K562 (cell line): ENCODE results near the gene CYP24A1. TPM values are rescaled to one million over a fixed set of nuclear protein-coding genes. Genes with fewer than 3 reads are reported as not detected.

ENCODE experiments used
- ARID4B ChIP-seq: sonication (generic); formaldehyde crosslinking; IDR thresholded peaks from 2 replicates; pipeline ENCODE4 v1.8.0; 2022; ENCODE audit warnings: mild to moderate bottlenecking, missing genetic modification reagents
- BACH1 ChIP-seq: fragments of 200-800 bp; sonication (Bioruptor generic); IDR thresholded peaks from 2 replicates; pipeline ENCODE4 v1.6.1; 2016; ENCODE audit warnings: missing genetic modification characterization, missing compliant biosample characterization
- EP400 ChIP-seq: fragments of 450-650 bp; IDR thresholded peaks from 2 replicates; pipeline ENCODE4 v1.6.1; 2017; ENCODE audit warnings: antibody characterized with exemption, mild to moderate bottlenecking, moderate library complexity
- ERF ChIP-seq: fragments of 450-650 bp; formaldehyde crosslinking; IDR thresholded peaks from 2 replicates; pipeline ENCODE4 v1.4.0; 2020; ENCODE audit warnings: mild to moderate bottlenecking, mixed read lengths
- FOXK2 ChIP-seq, 2 experiments: fragments of 450-650 bp; IDR thresholded peaks in 1 of 2; conservative IDR thresholded peaks in 1 of 2; 2 replicates each; pipeline ENCODE4 v1.6.1; 2016; ENCODE audit warnings: low read depth in 2 of 2, mild to moderate bottlenecking in 1 of 2
- GTF2F1 ChIP-seq: IDR thresholded peaks from 2 replicates; pipeline ENCODE4 v1.6.1; 2011; ENCODE audit warnings: low read depth, low read length, improper control_type of control experiment
- LEF1 ChIP-seq: fragments of 450-650 bp; IDR thresholded peaks from 2 replicates; pipeline ENCODE4 v1.6.1; 2016; ENCODE audit warnings: mild to moderate bottlenecking
- MAFG ChIP-seq: fragments of 450-650 bp; conservative IDR thresholded peaks from 2 replicates; pipeline ENCODE4 v1.6.1; 2016; ENCODE audit warnings: missing genetic modification characterization, missing compliant biosample characterization
- MAX ChIP-seq: sonication (generic); formaldehyde crosslinking; IDR thresholded peaks from 2 replicates; pipeline ENCODE4 v1.9.0; 2022; ENCODE audit warnings: mild to moderate bottlenecking, missing genetic modification reagents
- RBM22 ChIP-seq: fragments of 200-400 bp; formaldehyde crosslinking; IDR thresholded peaks from 2 replicates; pipeline ENCODE4 v1.6.1; 2018; ENCODE audit warnings: low read length, low read depth; ENCODE audit not compliant: poor library complexity, severe bottlenecking
- SLC30A9 ChIP-seq: fragments of 250-450 bp; sonication (Bioruptor Pico); IDR thresholded peaks from 2 replicates; pipeline ENCODE4 v1.8.0; 2022; ENCODE audit warnings: mild to moderate bottlenecking, moderate library complexity
- SMARCC2 ChIP-seq: fragments of 450-650 bp; IDR thresholded peaks from 2 replicates; pipeline ENCODE4 v1.6.1; 2017; ENCODE audit warnings: antibody characterized with exemption, moderate library complexity, mild to moderate bottlenecking, low read depth
- TRIM28 ChIP-seq: fragments of 450-650 bp; IDR thresholded peaks from 2 replicates; pipeline ENCODE4 v1.6.1; 2017
- ZNF253 ChIP-seq: fragments of 250-450 bp; sonication (Bioruptor Pico); conservative IDR thresholded peaks from 2 replicates; pipeline ENCODE4 v1.6.1; 2021; ENCODE audit warnings: mild to moderate bottlenecking
- ZNF384 ChIP-seq: IDR thresholded peaks from 2 replicates; pipeline ENCODE4 v1.6.1; 2012; ENCODE audit warnings: low read depth, low read length, improper control_type of control experiment
- ZNF511 ChIP-seq: sonication (generic); formaldehyde crosslinking; IDR thresholded peaks from 2 replicates; pipeline ENCODE4 v1.8.0; 2022; ENCODE audit warnings: mild to moderate bottlenecking, missing genetic modification reagents
- polyA plus RNA-seq, 8 experiments: library from polyadenylated mRNA; depleted of rRNA in 4 of 8; stranded (reverse) in 5 of 8; unstranded in 3 of 8; fragments of >200 nt; fragmentation: Nextera tagmentation in 2 of 8; fragmentation: Illumina TruSeq in 1 of 8; extraction: Ambion mirVana in 2 of 8; extraction: Trizol in 1 of 8; gene quantifications; 2 replicates each; pipeline versions ENCODE4 v1.2.1 to v1.2.3, GENCODE V29; 2011 to 2014; ENCODE audit warnings: inconsistent platforms in 1 of 8, missing spikeins in 1 of 8
- total RNA-seq, 7 experiments: library from RNA; depleted of rRNA in 6 of 7; stranded (reverse); fragments of >200 nt in 6 of 7; fragmentation: Illumina TruSeq in 2 of 7; extraction: Trizol in 2 of 7; gene quantifications; 2 replicates each; pipeline versions ENCODE4 v1.2.1 to v1.2.3, GENCODE V29; 2011 to 2021; ENCODE audit warnings: low replicate concordance in 1 of 7
- TF ChIP-seq, protein P1 (sequence below): fragments of 450-650 bp; IDR thresholded peaks from 2 replicates; pipeline ENCODE4 v1.7.0; 2016; ENCODE audit warnings: borderline replicate concordance
- TF ChIP-seq, protein P2 (sequence below): sonication (generic); formaldehyde crosslinking; IDR thresholded peaks from 2 replicates; pipeline ENCODE4 v1.8.0; 2022; ENCODE audit warnings: missing genetic modification reagents, mild to moderate bottlenecking, borderline replicate concordance

The CYP24A1 gene
- total and polyA plus RNA-seq, 9 of the 15 experiments (the other 6 are each of a cell fraction or from before 2014, with no cell fraction given) = 0.04 TPM; not detected in 8

DNA sequence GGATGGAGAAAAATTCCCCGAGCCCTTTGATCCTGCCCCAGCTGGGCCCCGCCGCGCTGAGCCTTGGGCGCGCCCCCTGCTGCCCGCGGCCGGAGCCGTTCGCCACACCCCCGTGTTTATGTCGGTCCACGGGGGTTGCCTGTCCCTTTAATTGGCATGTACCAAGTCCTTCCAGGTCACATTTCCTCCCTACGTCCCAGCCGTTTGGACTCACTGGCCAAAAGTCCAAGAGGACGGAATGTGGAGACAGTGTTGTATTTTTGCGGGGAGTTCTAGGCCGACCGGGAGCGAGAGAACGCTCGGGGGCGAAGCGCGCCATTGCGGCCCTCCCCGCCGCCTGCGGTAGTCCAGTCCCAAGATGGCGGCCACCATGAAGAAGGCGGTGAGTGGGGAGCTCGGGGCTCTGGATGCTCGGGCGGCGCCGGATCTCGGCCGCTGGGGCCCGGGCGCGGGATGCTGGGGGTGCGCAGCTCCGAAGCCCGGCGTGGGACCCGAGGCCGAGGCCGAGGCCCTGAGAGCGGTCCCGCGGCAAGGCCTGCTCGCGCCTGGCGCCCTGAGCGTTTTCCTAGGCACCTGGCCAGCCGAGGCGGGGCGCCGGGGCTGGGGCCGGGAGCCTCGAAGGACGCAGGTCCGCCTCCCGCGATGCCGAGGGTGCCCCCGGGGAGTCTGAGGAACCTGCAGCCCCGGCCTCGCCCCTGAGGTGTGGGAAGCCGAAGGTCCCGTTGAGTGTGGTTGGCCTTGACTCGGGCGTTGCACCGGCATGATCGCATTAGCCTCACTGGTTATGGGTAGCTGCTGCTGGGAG, 34.2 kb upstream of the CYP24A1 start, which contains the start of gene PFDN4 (continued):
- TF ChIP-seq ZNF511 = no peak
- TF ChIP-seq LEF1 = peak; percentile 85
- no peak for TF ChIP-seq BACH1
- no peak; the same call in 1 of the 2 replicates for TF ChIP-seq ERF (CRISPR knock-in tag)
- TF ChIP-seq, protein P1, sequence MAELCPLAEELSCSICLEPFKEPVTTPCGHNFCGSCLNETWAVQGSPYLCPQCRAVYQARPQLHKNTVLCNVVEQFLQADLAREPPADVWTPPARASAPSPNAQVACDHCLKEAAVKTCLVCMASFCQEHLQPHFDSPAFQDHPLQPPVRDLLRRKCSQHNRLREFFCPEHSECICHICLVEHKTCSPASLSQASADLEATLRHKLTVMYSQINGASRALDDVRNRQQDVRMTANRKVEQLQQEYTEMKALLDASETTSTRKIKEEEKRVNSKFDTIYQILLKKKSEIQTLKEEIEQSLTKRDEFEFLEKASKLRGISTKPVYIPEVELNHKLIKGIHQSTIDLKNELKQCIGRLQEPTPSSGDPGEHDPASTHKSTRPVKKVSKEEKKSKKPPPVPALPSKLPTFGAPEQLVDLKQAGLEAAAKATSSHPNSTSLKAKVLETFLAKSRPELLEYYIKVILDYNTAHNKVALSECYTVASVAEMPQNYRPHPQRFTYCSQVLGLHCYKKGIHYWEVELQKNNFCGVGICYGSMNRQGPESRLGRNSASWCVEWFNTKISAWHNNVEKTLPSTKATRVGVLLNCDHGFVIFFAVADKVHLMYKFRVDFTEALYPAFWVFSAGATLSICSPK = peak; percentile 67; the same call in 1 of the 2 replicates
- TF ChIP-seq MAFG (tag) = no peak
- no peak for TF ChIP-seq SMARCC2
- peak; percentile 76 for TF ChIP-seq ARID4B (CRISPR knock-in tag)
- no peak for TF ChIP-seq ZNF384
- TF ChIP-seq SLC30A9 = no peak
- TF ChIP-seq, protein P2, sequence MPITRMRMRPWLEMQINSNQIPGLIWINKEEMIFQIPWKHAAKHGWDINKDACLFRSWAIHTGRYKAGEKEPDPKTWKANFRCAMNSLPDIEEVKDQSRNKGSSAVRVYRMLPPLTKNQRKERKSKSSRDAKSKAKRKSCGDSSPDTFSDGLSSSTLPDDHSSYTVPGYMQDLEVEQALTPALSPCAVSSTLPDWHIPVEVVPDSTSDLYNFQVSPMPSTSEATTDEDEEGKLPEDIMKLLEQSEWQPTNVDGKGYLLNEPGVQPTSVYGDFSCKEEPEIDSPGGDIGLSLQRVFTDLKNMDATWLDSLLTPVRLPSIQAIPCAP (CRISPR knock-in tag) = no peak
- TF ChIP-seq EP400 = peak; percentile 82
- TF ChIP-seq RBM22 = no peak
- peak; percentile 99 to 100 for TF ChIP-seq FOXK2 (conservative IDR thresholded peaks at IDR 0.05 in 1 of 2, IDR thresholded peaks at IDR 0.05 in 1 of 2; ENCODE audit: low read depth in 2 of 2)
- no peak for TF ChIP-seq ZNF253 (CRISPR knock-in tag)
- 0 out of 2 replicates have a peak, but pooled peaks have one; percentile 30 for TF ChIP-seq TRIM28
- peak; percentile 63 for TF ChIP-seq MAX (CRISPR knock-in tag)
- TF ChIP-seq GTF2F1 = no peak
